Neutrophil (primary cell): Measurements from ENCODE around the gene SEMA7A.
A peak's percentile ranks its signal among the peaks of the same experiment; 100 is the strongest.

ENCODE experiments used
- H3K27ac ChIP-seq: fragments of 200-600 bp; sonication (generic); 2 replicates; pipeline ENCODE4 v1.5.1; 2016; ENCODE audit warnings: mild to moderate bottlenecking, moderate library complexity
- H3K27me3 ChIP-seq: fragments of 200-600 bp; sonication (generic); 2 replicates; pipeline ENCODE4 v1.6.0; 2016; ENCODE audit warnings: mild to moderate bottlenecking
- H3K36me3 ChIP-seq: fragments of 200-600 bp; sonication (generic); 2 replicates; pipeline ENCODE4 v1.5.1; 2017
- H3K4me1 ChIP-seq, 2 experiments: fragments of 200-600 bp in 1 of 2; sonication (generic) in 1 of 2; 1 replicate in 1 of 2; 2 replicates in 1 of 2; pipeline versions ENCODE4 v1.5.1 to v1.6.1; 2013 to 2016; ENCODE audit warnings: low read depth in 1 of 2, low read length in 1 of 2, mild to moderate bottlenecking in 1 of 2, moderate library complexity in 1 of 2; ENCODE audit not compliant: control insufficient read depth in 1 of 2, insufficient read depth in 1 of 2
- H3K4me3 ChIP-seq, 2 experiments: fragments of 200-600 bp in 1 of 2; sonication (generic) in 1 of 2; 1 replicate in 1 of 2; 2 replicates in 1 of 2; pipeline ENCODE4 v1.5.1; 2013 to 2016; ENCODE audit warnings: low read depth in 1 of 2, low read length in 1 of 2, mild to moderate bottlenecking in 1 of 2, moderate library complexity in 1 of 2
- H3K9me3 ChIP-seq: fragments of 200-600 bp; sonication (generic); 2 replicates; pipeline ENCODE4 v1.5.1; 2016
- TF ChIP-seq, protein P1 (sequence below): fragments of 200-600 bp; sonication (generic); IDR thresholded peaks from 2 replicates; pipeline ENCODE4 v1.5.1; 2016; ENCODE audit warnings: antibody characterized with exemption

SEMA7A gene

DNA sequence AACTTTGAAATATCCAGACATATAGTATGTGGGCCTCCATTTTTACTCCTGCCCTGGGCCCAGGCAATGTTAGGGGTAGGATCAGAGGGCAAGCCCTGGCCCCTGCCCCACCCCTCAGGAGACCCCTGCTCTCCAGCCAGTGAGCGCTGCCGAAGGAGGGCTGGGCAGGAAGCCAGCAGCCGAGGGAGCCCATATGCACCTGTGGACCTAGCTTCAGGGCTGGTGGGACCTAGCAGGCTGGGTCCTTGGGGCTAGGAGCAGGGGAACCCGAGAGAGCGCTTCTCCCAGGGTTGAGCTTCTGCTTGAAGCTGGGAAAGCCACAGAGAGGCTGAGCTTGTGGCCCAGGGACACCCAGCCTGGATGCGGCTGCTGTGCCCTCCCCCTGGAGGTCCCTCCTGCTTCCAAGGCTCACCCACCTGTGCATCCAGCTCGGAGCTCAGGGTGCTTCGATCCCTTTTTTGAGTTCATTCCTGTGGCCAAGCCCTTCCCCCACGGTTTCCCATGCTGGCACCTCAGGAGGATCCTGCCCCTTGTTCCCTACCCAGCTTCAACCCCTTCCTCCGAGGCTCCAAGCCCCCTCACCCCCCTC lies 45.3 kb downstream of the SEMA7A start:
- Histone ChIP-seq H3K9me3 (no peaks in the 10 kb centered on the region), H3K27ac (no peak overlapping the region), H3K36me3 (no peaks in the 10 kb centered on the region), H3K4me3 (no peak overlapping the region), H3K4me1 (peaks cover 23 to 47% of the 10 kb centered on the region in 2 experiments), H3K27me3 (peaks cover 51% of the 10 kb centered on the region)
- TF ChIP-seq, protein P1, sequence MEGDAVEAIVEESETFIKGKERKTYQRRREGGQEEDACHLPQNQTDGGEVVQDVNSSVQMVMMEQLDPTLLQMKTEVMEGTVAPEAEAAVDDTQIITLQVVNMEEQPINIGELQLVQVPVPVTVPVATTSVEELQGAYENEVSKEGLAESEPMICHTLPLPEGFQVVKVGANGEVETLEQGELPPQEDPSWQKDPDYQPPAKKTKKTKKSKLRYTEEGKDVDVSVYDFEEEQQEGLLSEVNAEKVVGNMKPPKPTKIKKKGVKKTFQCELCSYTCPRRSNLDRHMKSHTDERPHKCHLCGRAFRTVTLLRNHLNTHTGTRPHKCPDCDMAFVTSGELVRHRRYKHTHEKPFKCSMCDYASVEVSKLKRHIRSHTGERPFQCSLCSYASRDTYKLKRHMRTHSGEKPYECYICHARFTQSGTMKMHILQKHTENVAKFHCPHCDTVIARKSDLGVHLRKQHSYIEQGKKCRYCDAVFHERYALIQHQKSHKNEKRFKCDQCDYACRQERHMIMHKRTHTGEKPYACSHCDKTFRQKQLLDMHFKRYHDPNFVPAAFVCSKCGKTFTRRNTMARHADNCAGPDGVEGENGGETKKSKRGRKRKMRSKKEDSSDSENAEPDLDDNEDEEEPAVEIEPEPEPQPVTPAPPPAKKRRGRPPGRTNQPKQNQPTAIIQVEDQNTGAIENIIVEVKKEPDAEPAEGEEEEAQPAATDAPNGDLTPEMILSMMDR = no peak

DNA sequence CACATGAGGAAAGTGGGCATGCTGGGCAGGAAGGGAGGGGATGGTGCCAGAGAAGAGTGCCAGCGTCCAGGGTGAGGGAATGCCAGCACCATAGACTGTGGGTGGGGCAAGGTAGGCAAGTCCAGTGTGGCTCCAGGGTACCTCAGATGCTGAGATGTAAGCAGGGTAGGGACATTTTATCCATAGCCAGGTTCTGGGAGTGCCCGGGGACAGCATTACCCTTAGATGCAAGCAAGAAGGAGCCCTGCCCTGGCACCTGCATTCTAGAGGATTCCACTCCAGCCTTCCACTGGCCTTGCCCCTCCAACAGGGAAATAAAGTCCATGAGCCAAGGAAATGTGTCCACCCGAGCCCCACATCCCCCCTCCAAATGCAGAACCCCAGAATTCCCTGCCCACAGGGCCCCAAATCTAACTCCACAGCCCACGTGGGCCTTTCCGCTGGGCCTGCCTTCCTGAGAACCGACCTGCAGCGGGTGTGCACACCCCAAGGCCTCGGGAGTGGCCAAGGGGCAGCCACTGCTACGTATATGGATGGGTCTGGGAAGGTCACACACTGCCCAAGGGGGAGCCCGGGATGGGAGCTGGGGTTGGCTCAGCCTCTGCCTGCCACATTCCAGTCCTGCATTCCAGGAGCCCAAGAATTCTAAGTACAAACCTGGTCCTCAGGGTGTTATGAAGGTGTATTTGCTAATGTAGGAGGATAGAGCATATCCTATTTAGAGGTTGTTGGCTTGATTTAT lies 46.0 kb downstream of the SEMA7A start:
- Histone ChIP-seq H3K4me1 (peaks cover 23 to 47% of the 10 kb centered on the region in 2 experiments), H3K36me3 (no peaks in the 10 kb centered on the region), H3K27me3 (peaks cover 44% of the 10 kb centered on the region), H3K27ac (no peak overlapping the region), H3K9me3 (no peaks in the 10 kb centered on the region), H3K4me3 (no peak overlapping the region)
- TF ChIP-seq, protein P1 = no peak

DNA sequence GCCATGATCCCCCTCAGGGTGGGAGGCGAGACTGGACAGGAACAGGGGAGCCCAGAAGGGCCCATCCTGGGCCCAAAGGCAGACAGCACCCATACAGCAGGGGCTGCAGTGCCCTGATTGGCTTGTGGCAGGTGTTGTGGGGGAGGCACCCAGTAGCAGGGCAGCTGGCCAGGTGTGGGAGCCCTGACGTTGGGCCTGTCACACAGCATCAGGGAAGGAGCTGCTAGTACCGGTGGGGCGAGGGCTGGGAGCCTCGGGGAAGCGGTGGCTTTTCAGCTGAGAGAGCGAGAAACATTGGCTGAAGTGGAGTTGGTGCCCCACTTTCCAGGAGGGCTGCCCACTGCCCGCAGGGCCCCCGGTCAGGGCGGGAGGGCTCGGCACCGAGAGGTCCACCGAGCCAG lies 46.6 kb downstream of the SEMA7A start:
- no peaks in the 10 kb centered on the region for H3K36me3 ChIP-seq
- no peak overlapping the region for H3K4me3 ChIP-seq
- TF ChIP-seq, protein P1 = no peak
- H3K27me3 ChIP-seq = peaks cover 37% of the 10 kb centered on the region
- peaks cover 23 to 47% of the 10 kb centered on the region in 2 experiments for H3K4me1 ChIP-seq
- no peaks in the 10 kb centered on the region for H3K9me3 ChIP-seq
- no peak overlapping the region for H3K27ac ChIP-seq

DNA sequence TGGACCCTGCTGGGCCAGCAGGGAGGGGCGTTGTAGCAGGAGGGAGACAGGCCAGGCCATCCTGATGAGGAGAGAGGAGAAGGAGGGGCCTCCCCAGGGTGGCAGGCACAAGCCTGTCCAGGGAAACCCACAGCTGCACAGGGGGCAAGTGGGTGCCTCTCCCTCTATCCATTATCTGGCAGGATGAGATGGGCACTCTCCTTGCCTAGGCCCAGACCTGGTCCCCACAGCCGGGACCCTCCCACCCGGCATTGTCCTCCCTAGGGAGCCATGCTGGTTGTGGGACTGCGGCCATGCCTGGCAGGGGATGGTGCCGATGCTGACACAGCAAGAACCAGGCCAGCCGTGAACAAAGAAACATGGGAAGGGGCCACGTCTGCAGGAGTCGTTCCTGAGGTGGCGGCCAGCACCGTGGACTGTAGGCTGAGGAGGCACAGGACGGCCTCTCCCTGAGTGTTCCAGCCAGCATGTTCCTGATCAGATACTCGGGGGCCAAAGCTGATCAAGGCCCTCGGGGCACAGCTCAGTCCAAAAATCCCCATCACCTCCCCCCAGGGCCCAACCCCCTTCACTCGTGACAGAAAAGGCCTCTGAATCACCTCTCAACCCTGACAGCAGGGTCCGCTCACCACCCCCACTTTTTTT lies 47.1 kb downstream of the SEMA7A start:
- Histone ChIP-seq H3K4me1 (peaks cover 23 to 42% of the 10 kb centered on the region in 2 experiments), H3K36me3 (no peaks in the 10 kb centered on the region), H3K27me3 (peaks cover 32% of the 10 kb centered on the region), H3K4me3 (no peak overlapping the region), H3K27ac (no peak overlapping the region), H3K9me3 (no peaks in the 10 kb centered on the region)
- TF ChIP-seq, protein P1 = no peak

DNA sequence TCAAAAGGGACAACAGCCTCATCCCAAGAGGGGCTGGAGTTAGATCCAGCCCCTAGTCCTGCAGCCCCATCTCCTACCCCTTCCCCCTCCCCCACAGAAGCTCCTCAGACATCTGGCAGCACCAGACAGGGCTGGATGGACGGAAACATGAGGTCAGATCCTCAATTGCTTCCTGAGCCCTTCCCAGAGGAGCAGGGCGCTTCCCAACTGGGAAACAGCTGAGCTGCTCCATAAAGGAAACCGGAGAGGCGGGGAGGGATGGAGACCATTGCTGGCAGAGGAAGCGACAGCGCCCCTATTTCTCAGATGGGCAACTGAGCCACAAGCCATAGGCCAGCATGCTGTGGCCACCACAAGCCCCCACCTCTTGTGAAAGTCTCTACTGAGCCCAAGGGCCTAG lies 48.0 kb downstream of the SEMA7A start:
- Histone ChIP-seq H3K9me3 (no peaks in the 10 kb centered on the region), H3K36me3 (no peaks in the 10 kb centered on the region), H3K4me1 (peaks cover 14 to 33% of the 10 kb centered on the region in 2 experiments), H3K4me3 (no peak overlapping the region), H3K27ac (peak overlapping the region; percentile 29), H3K27me3 (peaks cover 31% of the 10 kb centered on the region)
- TF ChIP-seq, protein P1 = no peak
